HG02763 (cell line): ENCODE data around the gene BLID.

Experiments
- ATAC-seq: cut with Tn5 transposase; IDR thresholded peaks from one replicate; pipeline ENCODE4 v1.9.1; 2021; ENCODE audit warnings: mild to moderate bottlenecking, moderate library complexity; ENCODE audit not compliant: unreplicated experiment

BLID gene, protein sequence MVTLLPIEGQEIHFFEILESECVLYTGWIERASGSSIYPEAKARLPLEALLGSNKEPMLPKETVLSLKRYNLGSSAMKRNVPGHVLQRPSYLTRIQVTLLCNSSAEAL

DNA sequence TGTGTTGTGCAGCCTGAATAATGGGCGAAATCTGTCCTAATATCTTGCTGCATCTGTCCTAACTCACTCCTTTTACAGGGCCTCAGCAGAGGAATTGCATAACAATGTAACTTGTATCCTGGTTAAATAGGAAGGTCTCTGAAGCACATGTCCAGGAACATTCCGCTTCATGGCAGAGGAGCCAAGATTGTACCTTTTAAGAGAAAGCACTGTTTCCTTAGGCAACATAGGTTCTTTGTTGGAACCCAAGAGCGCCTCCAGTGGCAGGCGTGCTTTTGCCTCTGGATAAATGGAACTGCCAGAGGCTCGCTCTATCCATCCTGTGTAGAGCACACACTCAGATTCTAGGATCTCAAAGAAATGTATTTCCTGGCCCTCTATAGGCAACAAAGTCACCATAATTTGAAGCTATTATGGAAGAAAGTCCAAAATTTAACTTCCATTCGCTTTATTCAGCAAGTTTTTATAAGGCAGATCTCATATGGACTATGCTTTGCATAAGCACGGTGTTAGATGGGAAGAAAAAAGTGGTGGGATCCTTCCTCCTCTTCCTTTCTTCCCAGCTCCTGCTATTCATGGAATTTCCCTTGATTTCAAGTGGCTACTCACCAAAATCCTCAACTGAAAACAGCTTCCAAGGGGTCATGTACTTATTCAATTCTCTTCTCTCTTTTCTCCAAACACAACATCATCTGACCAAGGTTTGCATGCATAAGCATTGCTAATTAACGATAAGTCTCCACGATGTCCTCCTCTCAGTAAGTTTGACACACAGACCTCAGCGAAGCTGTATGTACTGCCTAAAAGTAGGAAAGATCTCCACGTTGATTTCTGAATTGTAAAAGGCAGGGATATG, at the start of gene BLID:
TSS of gene BLID (minus strand) at position 692 of the 856 bp plus-strand sequence. CDS start at position 399, 293 bp downstream.
- ATAC-seq, result no peak

DNA sequence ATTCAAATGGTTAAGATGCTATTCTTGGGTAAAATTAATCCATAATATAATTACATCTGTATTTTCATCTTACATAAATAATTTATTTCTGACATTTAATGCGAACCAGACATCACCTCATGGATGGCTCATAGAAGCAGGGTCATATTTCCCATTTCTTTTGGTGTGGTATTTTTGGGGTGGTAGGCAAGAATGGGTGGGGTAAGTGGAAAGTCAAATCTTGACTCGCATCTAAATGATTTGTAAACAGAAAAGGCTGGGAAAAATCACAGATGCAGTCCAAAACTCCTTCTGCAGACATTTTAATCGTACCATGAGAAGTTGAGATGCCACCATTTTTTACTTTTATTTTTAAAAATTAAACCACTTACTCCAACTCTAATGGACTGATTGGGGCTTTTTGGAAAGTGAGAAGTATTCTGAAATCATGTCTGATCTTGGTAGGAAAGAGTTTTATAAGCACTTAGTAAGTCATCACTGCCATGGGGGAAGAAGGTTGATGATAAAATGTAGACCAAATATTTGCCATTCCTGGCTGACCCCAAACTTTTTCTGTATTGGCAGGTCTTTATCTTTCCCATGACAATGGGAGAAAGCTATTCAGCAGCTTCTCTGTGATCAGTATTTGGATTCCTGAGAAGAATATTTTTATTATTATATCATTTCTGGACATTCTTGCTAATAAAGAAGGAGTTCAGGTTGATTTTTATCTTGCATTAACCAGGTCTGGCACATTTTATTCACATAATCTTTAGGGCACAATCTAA, 47.2 kb upstream of the BLID start:
- no peak for ATAC-seq

DNA sequence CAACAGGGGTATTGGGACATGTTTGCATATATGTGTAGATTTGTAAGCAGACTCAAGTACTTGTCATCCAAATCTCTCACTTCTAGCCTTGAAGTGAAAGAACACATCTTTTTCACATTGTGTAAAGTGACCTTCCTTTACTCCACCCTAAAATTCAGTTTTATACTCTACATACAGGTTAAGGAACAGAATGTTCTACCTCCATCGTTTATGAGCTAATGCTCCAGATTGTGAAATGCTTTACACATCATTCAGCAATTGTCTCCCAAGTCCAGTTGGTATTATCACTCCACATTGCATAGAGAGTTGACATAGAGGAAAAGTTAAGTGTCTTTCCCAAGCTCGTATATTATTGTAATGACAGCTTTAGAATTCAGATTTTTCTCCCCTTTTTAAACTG, 46.1 kb upstream of the BLID start:
- ATAC-seq, result no peak

DNA sequence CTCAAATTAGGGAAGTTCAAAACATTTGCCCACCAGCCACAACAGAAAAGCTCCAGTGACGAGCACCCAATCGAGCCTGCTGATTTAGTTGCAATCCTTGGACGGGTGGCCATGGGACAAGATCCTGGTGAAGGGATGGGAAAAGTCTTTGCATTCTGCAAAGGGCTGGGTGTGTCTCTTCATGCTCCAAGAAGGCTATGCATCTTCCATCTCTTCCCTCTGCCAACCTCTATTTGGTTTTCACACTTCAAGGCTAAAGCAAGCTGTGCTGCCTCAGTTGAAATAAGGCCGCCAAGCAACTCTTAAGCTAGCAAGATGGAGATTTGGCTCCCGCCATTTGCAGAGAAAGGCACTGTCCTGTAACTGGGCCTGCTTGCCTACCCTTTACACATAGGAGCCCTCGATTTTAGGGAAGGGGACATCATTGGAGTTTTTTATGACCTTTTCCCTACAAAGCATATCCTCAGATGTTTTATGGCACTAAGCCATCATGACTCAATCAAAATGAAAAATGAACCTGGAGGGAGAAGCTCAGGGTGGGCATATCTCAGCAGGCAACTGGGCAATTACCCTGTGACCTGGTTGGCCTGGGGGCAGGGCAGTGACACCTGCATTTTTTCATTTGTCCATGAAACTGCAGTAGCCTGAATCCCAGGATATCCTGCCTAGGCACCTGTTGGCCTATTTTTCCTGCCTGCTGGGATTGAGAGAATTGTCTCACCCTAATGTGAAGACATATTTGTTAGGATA, 45.0 kb upstream of the BLID start:
- no peak for ATAC-seq

DNA sequence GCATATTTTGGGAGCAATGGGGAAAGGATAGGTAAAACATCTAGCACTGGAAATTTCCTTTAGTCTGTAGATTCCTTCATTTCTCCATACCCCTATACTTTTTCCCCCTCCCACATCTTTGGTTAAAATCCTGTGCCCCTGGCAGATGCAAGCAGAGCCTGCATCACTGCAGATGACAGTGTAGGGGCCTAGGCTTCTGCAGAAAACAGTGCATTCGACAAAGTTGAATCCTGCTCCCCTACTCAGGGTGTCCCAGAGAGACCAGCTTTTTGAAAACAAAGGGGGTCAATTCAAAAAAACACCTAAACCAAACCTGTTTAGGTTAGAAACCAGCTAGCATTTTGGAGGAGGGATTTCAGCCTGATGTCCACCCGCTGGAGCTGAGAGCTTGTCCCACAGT, 43.8 kb upstream of the BLID start:
- ATAC-seq, result no peak

DNA sequence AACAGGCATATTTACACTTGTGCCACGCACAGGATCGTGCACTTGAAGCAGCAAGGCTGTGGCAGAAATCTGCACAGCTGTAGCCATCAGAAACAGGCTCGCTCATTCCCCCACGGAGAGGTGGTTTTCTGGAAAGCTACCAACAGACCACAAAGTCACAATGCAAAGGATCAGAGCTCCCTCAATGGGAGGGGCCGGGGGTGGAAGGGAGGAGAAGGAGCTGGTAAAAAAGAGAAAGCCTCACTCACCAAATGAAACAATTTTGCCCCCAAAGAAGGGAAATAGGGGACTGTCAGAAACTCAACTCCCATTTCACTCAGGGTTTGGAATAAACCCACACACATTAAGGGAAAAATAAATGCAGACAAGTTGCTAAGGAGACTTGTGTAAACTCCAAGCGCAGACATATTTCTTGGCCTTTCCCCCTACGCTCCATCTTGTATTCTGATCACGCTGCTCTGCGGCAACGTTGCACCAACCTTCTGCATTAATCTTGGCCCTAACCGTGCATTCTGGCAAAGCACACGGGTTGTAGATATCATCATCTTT, 43.2 kb upstream of the BLID start:
- ATAC-seq, result no peak

DNA sequence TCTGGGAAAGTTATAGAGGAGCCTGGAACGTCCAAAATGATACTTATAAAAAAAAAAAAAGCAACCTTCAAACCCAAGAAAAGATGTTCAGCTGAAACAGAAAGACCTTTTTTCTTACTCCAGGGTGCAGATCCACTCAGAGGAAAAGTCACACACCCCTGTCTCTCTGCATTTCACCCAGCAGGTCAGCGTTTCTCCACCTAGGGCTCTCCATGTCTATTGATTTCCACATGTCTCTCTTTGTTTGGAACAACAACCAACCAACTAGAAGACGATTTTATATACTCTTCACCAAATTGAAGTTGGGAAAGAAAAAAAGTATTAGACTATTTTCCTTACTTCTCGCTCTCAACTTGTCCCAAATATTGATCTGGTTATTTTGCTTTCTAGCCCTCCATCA, 42.2 kb upstream of the BLID start:
- ATAC-seq, result no peak

DNA sequence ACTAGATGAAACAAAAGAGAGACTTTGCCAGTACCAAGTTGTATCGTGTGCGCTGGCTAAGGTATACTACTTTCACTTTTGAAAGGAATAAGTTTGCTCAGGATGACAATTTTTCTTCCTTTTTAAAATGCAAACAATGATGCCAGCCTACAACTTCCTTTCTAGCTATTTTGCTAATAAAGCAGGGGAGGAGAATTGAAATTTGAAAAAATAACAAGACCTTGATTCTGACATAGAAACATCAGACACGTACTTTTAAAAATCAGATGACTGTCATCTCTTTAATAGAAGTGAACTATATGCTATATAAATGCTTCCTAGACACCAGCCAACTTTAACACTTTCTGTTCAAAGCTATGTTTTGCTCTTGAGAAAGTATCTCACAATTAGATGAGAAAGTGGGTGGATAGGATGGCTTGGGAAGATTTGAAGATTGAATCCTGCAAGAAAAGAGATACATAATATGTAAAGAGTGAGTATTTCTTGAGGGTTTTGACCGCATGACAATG, 41.7 kb upstream of the BLID start:
- ATAC-seq, result no peak

DNA sequence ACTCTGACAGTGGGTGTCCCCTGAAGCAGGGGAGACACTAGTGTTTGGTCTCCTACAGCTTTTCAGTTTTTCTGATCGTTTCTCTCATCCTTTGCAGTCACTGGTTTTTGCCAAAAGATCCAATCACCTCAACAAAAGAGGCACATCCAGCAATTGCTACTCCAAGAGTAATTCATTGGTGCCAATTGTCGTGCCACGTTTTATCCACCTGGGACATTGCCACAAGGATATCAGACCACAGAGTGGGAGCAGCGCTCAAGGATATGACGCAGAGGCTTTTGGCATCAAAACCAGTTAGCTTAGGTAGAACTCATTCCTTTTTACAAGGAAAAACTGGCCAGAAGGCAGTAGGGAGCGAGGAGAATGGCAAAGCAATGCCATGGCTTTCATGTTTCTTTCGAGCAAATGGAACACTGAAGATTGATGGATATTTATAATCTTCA, 40.9 kb upstream of the BLID start:
- no peak for ATAC-seq

DNA sequence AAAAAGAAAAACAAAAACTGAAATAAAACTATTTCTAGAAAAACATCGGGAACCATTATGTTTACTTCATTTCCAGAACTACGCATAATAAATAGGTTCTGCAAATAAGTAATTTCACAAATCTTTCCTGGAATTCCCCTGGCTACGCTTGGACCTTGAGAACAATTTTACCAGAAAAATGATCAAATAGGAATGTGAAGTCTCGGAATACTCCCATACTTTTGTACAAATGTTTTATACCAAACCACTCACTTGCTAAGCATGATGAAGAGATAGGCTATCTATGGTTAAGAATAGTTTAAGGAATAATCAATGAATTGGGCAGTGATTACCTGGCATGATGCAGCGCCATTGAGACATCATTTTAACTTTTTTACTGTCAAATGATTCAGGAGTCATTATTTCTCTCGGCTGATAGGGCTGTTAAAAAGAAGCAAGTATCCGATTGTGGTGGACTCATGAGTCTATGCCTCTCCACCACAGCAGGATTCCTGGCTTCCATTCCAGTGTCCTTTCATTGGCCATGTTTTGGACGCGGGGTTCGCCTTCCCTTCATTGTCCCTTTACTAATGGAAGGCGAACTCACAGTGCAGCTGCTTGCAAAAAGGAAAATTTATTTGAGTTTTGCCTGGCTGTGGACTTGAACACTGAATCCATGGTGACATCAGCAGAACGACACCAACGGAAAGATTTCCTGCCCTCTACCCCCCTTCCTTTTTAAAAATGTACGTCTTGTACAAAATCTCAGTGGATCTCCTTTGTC, 39.9 kb upstream of the BLID start:
- no peak for ATAC-seq

DNA sequence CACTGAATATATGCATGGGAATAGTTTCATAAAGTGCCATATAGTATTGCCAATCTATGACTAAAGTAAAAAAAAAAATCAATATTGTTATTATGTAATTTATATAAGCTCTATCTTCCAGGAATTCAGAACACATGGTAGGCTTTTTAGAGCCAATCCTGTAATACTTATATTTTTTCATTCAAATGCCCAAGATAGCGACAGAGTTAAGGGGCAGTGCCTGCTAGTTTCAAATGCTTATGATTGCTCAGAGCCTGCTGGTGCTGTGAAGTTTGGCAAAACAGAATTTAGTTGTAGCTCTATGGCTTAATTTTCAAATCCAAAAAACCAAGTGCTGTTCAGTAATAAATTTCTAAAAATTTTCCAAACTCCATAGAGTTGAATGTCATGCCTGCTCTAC, 39.0 kb upstream of the BLID start:
- no peak for ATAC-seq

DNA sequence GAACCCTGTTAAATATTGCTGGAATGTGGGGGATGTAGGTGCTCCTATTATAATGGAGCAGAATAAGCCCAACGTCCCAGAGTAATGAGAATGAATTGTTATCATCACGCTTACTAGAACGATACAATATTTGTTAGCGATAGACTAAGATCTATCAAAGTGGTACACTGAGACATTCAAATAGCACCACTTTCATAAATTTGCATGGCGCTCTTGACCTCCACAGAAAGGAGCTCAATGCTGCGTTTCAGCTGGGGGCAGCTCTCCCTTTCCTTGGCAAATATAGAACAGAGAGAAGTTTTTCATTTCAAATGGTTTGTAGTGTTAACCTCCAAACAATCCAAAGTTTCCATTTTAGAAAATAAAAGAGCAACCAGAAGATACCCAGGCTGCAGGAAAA, 38.2 kb upstream of the BLID start:
- ATAC-seq, result no peak

DNA sequence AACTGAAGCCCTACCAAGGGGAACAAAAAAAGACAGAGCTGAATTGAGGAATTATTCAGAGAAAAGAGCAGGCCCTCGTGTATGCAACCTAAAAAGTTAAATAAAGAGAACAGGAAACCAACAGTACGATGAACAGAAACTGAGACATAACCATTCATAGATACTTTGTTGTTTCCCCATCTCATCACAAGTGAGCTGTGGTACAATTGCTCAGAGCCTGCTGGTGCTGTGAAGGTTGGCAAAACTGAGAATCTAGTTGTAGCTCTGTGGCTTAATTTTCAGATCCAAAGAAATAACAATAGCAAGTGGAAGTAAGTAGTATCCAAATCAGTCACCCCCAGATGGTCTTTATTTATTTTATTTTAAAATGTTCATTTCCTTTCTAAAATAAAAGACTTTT, 37.7 kb upstream of the BLID start:
- no peak for ATAC-seq

DNA sequence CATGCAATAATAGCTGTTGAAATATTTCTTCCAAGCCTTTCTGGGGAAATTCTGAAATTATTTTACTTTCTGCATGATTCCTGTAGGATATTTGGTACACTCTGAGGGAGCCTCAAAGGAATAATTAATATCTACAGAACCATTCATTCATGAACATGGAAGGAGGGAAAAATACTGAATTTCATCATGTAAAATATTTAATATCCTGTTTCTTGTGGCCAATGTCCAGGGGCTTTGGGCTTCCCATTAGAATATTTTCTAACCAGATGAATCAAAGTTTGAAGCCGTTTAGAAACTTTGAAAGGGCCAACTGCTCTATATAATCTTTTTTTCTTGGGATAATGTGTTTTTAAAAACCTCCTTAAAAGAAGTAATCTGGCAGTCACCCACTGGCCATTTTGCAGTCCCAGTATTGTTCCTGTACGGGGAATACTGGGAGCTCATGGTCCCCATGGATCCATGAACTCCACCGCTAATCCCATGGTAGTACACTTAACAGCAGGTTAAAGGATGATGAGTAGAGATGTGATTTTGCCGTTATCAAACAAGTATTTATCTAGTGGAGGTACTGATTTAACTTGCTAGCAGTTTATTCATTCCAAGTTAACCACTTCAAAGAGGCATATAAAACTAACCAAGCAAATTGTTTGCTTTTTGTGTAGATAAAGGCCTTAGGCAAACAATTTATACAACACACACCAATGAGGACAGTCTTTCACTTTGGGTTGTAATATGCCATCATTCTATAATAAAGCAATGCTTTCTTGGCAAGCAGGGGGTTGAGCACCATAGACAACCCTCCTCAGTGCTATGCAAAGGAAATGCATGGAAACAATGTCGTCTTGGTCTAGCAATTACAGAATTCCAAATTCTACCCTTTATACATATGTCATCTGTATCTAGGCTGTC, 34.5 kb upstream of the BLID start:
- ATAC-seq, result no peak

DNA sequence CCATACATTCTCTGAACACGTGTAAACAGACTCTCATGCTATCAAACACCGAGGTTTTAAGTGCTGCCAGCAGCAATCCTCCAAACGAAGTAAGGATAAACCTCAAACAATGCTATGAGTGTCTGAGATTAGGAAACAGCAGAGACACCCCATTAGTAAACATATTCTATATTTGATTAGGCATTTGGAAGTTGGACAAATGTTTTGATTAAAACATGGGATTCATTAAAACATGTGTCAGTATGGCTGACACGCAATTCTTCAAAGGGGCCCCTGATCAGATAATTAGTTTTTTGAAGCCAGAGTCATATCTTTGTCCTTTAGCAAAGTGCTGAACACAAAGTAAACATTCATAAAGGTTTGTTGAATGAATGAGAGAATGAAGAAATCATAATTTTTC, 33.2 kb upstream of the BLID start:
- ATAC-seq, result no peak

DNA sequence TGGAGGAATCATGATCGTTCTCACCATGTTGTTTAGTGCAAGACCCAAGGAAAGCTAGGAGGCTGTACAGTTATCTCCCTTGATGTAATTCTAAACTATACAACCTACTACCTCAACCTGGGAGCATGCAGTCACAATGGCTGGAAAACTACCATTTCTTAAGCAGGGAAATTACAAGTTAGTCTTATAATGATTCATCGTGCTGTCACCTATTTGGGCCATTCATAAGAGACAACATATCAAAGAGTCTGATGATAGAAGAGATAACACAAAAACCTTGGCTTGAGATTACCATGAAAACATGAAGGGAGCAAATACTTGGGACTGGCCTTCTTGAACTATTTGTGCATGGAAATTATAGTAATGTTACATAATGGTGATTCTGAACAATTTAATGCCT, 30.5 kb upstream of the BLID start:
- no peak for ATAC-seq

DNA sequence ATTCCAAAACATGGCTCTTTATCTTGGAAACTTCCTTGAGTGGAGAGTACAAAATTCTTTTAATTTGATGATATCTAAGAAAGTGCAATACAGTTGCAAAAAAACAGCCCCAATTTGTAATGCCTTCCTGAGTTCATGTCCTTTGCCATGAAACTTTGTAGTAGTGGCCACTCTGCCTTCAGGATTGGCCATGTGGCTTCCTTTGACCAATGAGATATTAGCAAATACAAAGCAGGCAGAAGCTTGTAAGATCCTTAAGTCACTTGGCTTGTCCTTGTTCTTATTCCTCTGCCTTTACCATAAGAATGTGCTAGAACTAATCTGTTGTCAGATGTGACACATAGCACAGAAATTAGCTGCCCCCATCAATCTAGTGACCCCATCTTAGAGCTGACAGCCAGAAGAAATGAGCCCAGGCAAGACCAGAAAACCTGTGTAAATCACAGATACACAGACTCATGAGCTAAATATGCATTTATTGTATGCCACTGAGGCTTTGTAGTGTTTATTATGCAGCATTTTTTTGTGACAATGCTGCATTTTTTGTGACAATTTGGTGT, 29.8 kb upstream of the BLID start:
- ATAC-seq, result no peak

DNA sequence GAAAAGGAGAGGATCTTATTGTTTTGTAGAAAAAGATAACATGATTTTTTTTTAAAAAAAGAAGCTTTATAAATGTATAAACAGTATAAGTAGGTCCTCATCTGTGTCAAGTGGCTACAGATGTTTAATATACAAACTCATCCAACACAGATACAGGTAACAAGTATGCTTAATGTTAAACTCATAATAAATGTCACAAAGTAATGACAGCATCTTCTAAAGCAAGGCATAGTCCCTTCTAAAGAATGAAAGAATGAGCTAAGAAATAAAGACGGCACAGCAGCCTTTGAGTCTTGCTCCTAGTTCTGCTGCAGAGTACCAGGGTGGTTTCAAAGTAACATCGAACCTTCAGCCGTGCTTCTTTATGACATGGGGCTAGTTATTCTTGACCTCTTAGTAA, 28.7 kb upstream of the BLID start:
- ATAC-seq, result no peak

DNA sequence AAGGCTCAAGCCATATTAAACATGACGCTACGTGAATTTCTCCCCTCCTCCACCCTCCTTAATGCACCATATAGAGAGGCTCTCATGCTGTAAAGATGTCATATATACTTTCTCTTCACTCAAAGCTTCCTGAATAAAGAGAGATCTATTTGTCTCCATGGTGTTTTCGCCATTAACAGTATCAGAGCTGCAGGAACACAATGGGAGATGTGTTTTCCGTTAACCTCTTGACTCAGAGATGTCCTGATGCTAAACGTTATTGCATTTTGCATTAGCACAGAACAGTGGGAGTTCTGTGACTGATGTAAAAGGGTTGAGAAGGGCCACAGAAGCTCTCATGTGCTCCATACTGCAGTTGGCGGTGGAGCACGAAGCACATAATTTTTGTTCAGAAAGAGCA, 25.7 kb upstream of the BLID start:
- no peak for ATAC-seq
